AG09319 (cell line): ENCODE measurements around the gene TROAP.
"Not testable (repeated sequence)": the region's sequence is repeated elsewhere in the genome, so short reads cannot be mapped to it uniquely, and the experiment has no call there.

Source experiments
- DNase-seq: peaks from one replicate; pipeline ENCODE4 v3.0.0-alpha.2; 2010; ENCODE audit warnings: low read depth; ENCODE audit errors: extremely low read depth
- CTCF ChIP-seq: IDR thresholded peaks from 2 replicates; pipeline ENCODE4 v1.5.1; 2011; ENCODE audit warnings: low read depth, mild to moderate bottlenecking, inconsistent platforms, low read length, moderate library complexity

The TROAP gene

GRCh38 chr12:49305762-49306510, 17.1 kb upstream of the TROAP start:
- no peak for TF ChIP-seq CTCF
- DNase-seq = no peak

GRCh38 chr12:49309386-49309785, 13.7 kb upstream of the TROAP start:
- no peak for TF ChIP-seq CTCF
- DNase-seq = no peak

GRCh38 chr12:49310451-49311000, 12.5 kb upstream of the TROAP start:
- DNase-seq = not testable (repeated sequence)

GRCh38 chr12:49314811-49315210, 8.2 kb upstream of the TROAP start:
- TF ChIP-seq CTCF = no peak

GRCh38 chr12:49317118-49317517, 5.9 kb upstream of the TROAP start:
- not testable (repeated sequence) for DNase-seq

More at GRCh38 chr12:49314811-49315210, 8.2 kb upstream of the TROAP start:
- DNase-seq = no peak

GRCh38 chr12:49320411-49321103, 2.5 kb upstream of the TROAP start:
- not testable (repeated sequence) for DNase-seq

- TF ChIP-seq CTCF = no peak
- DNase-seq = no peak
Observed at GRCh38 chr12:49322367-49322707, 718 bp upstream of the TROAP start.

GRCh38 chr12:49323524-49324097, 556 bp downstream of the TROAP start:
- no peak for TF ChIP-seq CTCF
- DNase-seq = no peak
